Adipocyte (in vitro differentiated cells): ENCODE results near the gene PSMB4.
"Not testable (repeated sequence)": the region's sequence is repeated elsewhere in the genome, so short reads cannot be mapped to it uniquely, and the experiment has no call there.

Experiments
- DNase-seq: peaks from one replicate; pipeline ENCODE4 v3.0.0-alpha.2; 2015; ENCODE audit warnings: low read depth
- H3K27me3 ChIP-seq: replicated peaks from 2 replicates; pipeline ENCODE4 v1.7.0; 2013; ENCODE audit warnings: mild to moderate bottlenecking, low read length, moderate library complexity; ENCODE audit not compliant: control insufficient read depth, insufficient read depth
- H3K36me3 ChIP-seq: 2 replicates; pipeline ENCODE4 v1.7.0; 2013; ENCODE audit warnings: low read length, mild to moderate bottlenecking, moderate library complexity; ENCODE audit not compliant: control insufficient read depth, insufficient read depth, severe bottlenecking
- H3K4me1 ChIP-seq: 2 replicates; pipeline ENCODE4 v1.7.0; 2013; ENCODE audit warnings: mild to moderate bottlenecking, low read length, moderate library complexity; ENCODE audit not compliant: control insufficient read depth, insufficient read depth
- H3K4me3 ChIP-seq: 2 replicates; pipeline ENCODE4 v1.7.0; 2013; ENCODE audit warnings: mild to moderate bottlenecking, low read length, moderate library complexity
- H3K9ac ChIP-seq: 2 replicates; pipeline ENCODE4 v1.7.0; 2013; ENCODE audit warnings: mild to moderate bottlenecking, low read length, moderate library complexity
- H3K9me3 ChIP-seq: 2 replicates; pipeline ENCODE4 v1.7.0; 2013; ENCODE audit warnings: mild to moderate bottlenecking, low read length, moderate library complexity; ENCODE audit not compliant: control insufficient read depth

PSMB4 gene

DNA sequence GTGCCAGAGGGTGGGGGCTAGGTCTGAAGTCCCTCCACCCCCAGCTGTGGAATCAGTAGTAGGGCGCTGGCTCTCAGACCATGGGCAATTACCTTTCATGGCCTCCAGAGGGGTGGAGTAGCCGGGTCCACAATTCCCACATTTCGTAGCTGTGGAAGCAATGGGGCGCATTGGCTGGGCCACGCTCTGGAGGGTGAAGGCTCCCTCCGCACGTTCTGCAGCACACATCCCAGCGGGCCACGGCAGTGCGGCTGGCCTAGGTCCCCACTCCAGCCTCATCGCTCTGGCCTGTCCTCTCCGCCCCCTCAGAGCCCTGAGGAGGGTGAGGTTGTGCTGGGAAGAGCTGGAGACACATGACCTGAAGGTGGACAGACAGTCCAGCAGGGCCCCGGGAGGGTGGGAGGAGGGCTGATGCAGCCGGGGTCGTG is 29.7 kb upstream of the PSMB4 start:
- peak overlapping the region; percentile 46 for H3K4me3 ChIP-seq
- no peak for DNase-seq
- peaks cover 33% of the 10 kb centered on the region for H3K36me3 ChIP-seq
- no peaks in the 10 kb centered on the region for H3K27me3 ChIP-seq
- H3K9ac ChIP-seq: peak overlapping the region; percentile 46
- H3K4me1 ChIP-seq: peaks cover 61% of the 10 kb centered on the region
- H3K9me3 ChIP-seq: no peaks in the 10 kb centered on the region

DNA sequence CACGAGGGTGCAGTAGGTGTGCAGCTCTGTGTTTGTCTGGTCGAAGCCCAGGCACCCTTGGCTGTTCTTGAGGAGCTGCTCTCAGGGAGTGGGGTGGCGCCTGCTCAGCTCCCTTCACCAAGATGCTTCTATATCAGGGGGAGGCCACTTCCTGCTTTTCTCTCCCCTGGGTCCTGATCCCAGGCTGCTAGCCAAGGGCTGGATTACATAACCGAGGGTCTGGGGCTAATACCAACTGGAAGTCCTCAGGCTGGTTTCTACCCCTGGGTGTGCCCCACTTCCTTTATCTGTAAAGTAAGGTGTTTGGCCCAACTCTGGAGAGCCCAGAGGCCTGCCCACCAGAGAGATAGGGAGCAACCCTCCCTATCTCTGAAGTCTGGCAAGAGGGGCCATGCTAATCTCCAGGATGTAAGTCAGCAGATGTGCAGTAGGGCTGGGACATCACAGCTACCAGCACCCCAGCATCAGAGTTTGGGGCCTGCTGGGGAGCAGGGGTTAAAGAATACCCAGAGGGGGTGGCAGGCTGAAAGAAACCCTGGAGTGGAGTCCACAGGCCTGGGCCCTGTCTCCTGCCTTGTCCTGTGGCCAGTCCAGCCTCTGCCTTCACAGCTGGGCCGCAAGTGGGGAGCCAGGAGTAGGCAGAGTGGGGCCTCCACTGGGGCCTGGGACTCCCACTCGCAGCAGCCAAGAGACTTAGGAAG is 29.0 kb upstream of the PSMB4 start:
- DNase-seq: no peak

DNA sequence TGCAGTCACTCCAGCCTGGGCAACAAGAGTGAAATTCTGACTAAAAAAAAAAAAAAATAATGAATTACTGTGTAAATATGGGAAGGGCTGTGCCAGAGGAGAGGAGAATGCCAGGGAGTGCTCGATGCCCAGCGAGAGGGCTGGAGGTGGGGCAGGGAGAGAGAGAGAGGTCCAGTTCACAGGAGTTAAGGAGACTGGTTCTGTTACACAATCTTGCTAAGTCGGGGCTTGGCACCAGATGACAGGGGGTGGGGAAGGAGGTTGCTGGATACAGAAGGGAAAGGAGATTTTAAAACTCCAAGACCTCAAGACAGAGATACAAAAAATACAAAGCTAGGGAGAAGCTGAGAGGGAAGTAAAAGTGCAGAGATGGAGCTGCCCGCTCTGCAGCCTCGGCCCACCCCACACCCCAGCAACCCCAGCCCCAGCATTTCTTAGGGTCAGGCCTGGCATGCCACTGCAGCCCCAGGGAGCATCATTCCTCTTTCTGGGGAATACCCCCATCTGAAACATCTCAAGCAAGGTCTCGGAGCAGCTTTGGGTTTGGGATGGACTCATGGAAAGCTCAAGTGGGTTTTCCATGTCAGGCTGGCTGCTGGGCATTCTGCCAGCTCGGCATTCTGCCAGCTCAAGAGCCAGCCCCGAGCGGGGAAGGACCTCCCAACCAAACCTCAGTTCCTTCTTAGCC is 27.9 kb upstream of the PSMB4 start:
- peak overlapping the region; percentile 84 for H3K4me3 ChIP-seq
- peak overlapping the region; percentile 86 for H3K9ac ChIP-seq
- H3K27me3 ChIP-seq: no peaks in the 10 kb centered on the region
- H3K9me3 ChIP-seq: no peaks in the 10 kb centered on the region
- peaks cover 15% of the 10 kb centered on the region for H3K36me3 ChIP-seq
- peaks cover 61% of the 10 kb centered on the region for H3K4me1 ChIP-seq
- DNase-seq: peak; percentile 66

More for the DNA sequence above, 29.0 kb upstream of the PSMB4 start:
- Histone ChIP-seq H3K27me3 (no peaks in the 10 kb centered on the region), H3K4me3 (peak overlapping the region; percentile 46), H3K36me3 (peaks cover 27% of the 10 kb centered on the region), H3K4me1 (peaks cover 61% of the 10 kb centered on the region), H3K9me3 (no peaks in the 10 kb centered on the region), H3K9ac (peak overlapping the region; percentile 46)

DNA sequence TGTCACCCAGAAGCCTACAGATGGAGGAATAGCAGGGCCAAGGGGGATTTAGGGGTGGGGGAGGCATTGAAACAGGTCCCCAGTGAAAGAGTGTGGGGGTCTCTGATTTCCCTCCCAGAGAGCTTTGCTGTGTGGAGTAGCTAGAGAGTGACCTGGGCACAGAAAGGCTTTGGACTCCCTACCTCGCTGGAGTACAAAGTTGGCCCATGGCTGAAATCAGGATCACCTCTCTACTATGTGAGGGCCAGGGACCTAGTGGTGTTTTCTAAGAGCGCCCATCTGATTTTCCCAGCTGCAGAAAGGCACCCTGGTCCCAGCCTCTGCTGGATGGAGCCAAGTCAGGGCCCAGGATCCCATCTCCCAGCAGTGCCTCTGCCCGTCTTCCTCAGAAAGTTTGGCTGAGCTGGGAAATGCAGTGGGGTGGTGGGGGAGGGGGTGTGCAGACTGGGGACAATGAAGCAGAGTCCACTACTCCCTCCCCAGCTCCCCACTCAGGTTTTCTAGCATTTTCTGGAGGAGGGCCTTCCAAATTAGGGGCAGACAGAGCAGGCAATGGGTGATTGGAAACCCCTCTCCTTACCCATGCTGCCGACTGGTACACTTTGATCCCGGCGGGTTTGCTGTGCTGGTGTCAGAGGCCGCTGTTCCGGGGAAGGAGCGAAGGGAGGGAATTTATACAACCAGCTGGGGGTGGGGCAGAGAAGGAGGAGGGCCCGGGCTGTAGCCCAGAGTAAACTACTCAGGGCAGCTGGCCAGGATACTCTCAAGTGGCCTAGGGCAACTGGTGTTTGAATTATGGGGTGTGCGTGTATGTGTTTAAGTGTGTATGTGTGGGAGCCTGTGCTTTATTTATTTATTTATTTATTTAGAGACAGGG is 27.1 kb upstream of the PSMB4 start, which contains the start of gene SELENBP1:
TSS of gene SELENBP1 (minus strand) at position 648 of the 877 bp plus-strand sequence. CDS start at position 584, 64 bp downstream.
- H3K9ac ChIP-seq: peak within 1 kb of the TSS; percentile 86
- peaks cover 61% of the 10 kb centered on the region for H3K4me1 ChIP-seq
- H3K27me3 ChIP-seq: no peaks in the 10 kb centered on the region
- H3K4me3 ChIP-seq: peak within 1 kb of the TSS; percentile 84
- DNase-seq: peak; percentile 61
- H3K36me3 ChIP-seq: peaks cover 10% of the 10 kb centered on the region
- no peaks in the 10 kb centered on the region for H3K9me3 ChIP-seq

DNA sequence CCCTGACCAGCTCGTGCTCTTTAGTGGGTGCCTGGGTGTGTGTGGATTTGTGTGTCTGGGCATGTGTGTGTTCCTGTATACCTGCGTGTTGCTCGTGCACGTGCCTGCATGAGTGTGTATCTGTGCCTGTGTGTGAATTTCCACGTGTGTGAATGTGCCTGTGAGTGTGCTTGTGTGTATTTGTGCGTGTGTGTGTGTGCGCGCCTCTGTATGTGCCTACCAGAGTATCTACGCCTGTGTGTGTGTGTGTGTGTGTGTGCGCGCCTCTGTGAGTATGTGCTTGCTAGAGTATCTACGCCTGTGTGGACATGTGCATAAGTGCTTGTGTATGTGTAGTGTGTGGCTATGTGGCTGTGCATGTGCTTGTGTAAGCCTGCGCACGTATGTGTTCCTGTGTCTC is 26.2 kb upstream of the PSMB4 start:
- H3K9me3 ChIP-seq: no peaks in the 10 kb centered on the region
- DNase-seq: no peak
- no peak overlapping the region for H3K4me3 ChIP-seq
- peaks cover 52% of the 10 kb centered on the region for H3K4me1 ChIP-seq
- H3K9ac ChIP-seq: no peak overlapping the region
- peaks cover 7% of the 10 kb centered on the region for H3K36me3 ChIP-seq
- no peaks in the 10 kb centered on the region for H3K27me3 ChIP-seq

DNA sequence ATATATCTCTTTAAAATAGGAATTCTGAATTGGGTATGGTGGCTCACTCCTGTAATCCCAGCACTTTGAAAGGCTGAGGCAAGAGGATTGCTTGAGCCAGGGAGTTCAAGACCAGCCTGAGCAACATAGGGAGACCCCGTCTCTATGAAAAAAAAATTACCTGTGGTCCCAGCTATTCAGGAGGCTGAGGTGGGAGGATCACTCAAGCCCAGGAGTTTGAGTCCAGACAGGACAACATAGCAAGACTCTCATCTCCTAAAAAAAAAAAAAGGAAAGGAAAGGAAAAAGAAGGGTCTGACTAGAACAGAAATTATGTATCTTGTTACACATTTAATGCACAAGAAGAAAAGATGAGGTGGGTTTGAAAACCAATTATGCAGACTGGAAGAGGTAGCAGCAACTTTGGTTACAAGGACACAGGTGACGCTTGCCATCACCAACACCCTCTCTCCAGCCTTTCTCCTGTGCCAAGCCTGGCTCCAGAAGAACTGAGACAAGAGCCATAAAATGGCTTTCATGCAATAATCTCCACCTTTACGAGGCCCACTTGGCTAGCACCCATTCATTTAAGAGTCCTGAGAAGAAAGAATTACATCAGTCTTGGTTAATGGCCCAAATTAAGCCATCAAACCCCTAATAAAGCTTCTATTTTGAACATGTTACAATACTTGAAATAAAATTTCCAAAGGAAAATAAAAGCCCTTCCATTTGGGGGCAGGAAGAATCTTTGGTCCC is 22.1 kb upstream of the PSMB4 start:
- H3K4me3 ChIP-seq: no peak overlapping the region
- peaks cover 10% of the 10 kb centered on the region for H3K4me1 ChIP-seq
- H3K9me3 ChIP-seq: no peaks in the 10 kb centered on the region
- H3K9ac ChIP-seq: no peak overlapping the region
- H3K36me3 ChIP-seq: no peaks in the 10 kb centered on the region
- peaks cover 9% of the 10 kb centered on the region for H3K27me3 ChIP-seq
- no peak for DNase-seq

DNA sequence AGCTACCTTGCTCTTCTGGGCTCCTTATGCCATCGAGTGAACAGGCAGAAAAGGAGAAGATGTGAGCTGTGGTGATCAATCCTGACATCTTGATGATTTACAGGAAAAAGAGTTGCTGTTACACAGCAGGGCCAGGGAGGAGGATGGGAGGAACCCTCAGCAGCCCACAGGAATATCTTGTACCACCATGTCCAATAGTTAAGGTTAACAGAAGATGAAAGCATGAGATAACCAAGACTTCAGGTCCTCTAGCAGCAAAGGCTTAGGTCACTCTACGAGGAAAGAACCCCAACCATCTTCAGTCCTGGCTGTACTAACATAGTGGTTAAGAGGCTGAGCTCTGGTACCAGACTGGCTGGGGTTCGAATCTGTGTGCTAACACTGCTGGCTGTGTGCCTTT is 14.8 kb upstream of the PSMB4 start:
- H3K27me3 ChIP-seq: peaks cover 9% of the 10 kb centered on the region
- H3K9me3 ChIP-seq: no peaks in the 10 kb centered on the region
- no peaks in the 10 kb centered on the region for H3K36me3 ChIP-seq
- no peaks in the 10 kb centered on the region for H3K4me1 ChIP-seq
- DNase-seq: no peak
- no peak overlapping the region for H3K4me3 ChIP-seq
- no peak overlapping the region for H3K9ac ChIP-seq

DNA sequence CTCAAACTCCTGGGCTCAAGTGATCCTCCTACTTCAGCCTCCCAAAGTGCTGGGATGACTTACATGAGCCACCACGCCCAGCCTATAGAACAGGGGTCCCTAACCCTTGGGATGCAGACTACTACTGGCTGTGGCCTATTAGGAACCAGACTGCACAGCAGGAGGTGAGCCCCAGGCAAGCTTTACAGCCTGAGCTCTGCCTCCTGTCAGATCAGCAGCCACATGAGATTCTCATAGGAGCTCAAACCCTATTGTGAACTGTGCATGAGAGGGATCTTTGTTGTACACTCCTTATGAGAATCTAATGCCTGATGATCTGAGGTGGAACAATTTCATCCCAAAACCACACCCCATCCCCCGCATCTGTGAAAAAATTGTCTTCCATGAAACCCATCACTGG is 13.4 kb upstream of the PSMB4 start:
- Histone ChIP-seq H3K9me3 (no peaks in the 10 kb centered on the region), H3K4me3 (no peak overlapping the region), H3K9ac (no peak overlapping the region), H3K4me1 (no peaks in the 10 kb centered on the region), H3K27me3 (peaks cover 9% of the 10 kb centered on the region), H3K36me3 (no peaks in the 10 kb centered on the region)
- DNase-seq: no peak

DNA sequence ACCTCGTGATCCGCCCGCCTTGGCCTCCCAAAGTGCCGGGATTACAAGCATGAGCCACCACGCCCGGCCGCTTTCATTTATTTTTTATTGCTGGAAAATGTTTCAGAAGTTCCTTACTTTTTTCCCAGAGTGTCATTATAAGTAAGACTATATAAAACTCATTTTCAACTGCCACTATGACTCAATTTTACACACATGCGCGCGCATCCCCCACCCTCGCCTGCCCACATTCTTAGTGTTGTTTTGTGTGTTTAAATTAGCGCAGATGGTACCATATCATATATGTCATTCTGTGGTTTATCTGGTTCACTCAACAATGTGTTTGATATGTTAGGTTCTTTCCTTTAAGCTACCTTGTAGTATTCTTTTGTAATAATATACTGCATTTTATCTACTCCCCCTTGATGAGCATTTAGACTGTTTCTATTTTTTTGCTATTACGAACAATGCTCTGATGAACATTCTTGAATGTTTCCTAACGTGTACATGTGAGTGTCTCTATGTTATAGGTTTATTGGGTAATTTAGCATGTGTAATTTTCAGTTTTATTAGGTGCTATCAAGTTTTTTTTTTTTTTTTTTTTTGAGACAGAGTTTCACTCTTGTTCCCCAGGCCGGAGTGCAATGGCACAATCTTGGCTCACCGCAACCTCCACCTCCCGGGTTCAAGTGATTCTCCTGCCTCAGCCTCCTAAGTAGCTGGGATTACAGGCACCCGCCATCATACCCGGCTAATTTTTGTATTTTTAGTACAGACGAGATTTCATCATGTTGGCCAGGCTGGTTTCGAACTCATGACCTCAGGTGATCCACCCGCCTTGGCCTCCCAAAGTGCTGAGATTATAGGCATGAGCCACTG is 8.9 kb upstream of the PSMB4 start:
- DNase-seq, H3K27me3 ChIP-seq, H3K36me3 ChIP-seq, H3K9me3 ChIP-seq, H3K4me1 ChIP-seq, H3K4me3 ChIP-seq, H3K9ac ChIP-seq: not testable (repeated sequence)

DNA sequence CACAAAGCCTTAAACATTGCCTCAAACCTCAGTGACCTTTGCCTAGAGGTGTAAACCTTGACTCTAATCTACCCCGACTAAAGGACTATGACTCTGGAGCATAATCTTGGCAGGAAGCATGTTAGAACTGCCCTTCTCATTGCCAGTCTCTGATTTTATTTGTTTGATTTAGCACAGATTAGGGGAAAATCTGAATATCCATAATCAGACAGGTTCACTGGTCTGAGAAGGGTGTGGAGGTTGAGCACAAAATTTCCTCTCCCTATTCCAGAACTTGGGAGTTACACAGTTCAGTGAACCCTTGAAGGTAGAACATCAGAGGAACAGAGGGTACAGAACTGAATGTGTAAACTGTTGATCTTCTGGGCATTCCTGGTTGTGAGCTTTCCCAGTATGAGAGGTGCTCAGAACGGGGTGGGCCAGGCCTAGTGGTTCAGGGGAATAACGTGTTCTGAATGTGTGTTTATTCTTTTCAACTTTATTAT is 8.3 kb upstream of the PSMB4 start:
- Histone ChIP-seq H3K4me1 (no peaks in the 10 kb centered on the region), H3K9me3 (peaks cover 3% of the 10 kb centered on the region), H3K27me3 (no peaks in the 10 kb centered on the region), H3K9ac (no peak overlapping the region), H3K4me3 (no peak overlapping the region), H3K36me3 (no peaks in the 10 kb centered on the region)
- DNase-seq: no peak
